Activated gamma-delta T cell treated with Interleukin-2 at 50 U/mL for 16 hours (primary cell): ENCODE results near the gene APOL2.
"Not testable (repeated sequence)": the region's sequence is repeated elsewhere in the genome, so short reads cannot be mapped to it uniquely, and the experiment has no call there.

Experiments used
- DNase-seq: peaks from one replicate; pipeline ENCODE4 v3.0.0-alpha.2; 2020

APOL2 gene

DNA sequence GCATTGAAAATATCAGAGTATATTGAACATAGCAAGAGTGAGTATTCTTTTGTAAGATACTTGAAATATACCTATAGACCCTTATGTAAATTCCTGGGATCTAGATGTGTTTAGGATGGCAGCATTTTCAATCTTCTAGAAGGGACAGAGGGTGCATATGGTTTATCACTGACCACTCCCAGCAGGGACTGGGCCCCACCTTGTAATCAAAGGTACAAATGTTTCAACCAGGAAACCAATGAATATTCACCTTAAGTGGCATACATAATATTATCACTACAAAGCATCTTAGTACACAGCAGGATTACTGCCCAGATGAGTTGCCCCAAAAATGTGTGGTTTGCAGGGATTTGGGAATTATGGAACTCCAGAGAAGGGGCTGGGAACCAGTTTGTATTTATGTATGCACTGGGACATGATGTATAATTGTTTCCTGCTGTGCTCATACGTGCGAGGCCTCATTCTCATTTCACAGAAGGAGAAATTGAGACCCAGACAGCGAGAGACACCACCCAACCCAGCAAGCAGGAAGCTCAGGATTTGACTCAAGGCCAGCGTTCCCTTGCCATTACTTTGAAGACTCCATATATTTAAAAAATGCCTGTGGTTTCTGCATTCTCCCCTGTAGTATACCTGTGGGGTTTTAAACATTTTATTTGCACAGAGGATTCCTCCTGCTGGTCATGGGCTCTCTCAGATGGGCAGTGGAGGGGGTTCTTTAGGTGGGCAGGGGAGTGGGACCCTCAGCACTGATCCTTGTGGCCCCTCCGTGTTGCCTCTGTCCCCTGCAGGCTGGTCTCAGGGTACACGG lies 42.9 kb downstream of the APOL2 start:
- no peak for DNase-seq

DNA sequence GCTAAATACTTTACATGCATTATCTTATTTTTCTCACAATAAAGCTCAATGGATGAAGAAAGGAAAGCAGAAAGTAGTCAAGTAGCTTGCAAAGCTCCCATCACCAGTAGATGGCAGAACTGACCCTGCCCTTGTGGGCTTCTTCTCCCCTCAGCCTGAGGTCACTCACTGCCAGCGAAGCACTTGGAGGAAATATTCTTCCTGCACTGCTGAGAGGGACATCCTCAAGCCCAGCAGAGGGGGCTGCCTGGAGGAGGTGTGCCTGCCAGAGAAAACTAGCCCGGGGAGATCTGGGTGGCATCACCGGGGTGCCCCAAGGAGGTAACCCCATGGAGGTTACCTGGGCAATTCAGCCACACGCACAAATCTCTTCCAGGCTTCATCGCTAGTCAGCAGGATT lies 44.4 kb downstream of the APOL2 start:
- peak; percentile 28 for DNase-seq

DNA sequence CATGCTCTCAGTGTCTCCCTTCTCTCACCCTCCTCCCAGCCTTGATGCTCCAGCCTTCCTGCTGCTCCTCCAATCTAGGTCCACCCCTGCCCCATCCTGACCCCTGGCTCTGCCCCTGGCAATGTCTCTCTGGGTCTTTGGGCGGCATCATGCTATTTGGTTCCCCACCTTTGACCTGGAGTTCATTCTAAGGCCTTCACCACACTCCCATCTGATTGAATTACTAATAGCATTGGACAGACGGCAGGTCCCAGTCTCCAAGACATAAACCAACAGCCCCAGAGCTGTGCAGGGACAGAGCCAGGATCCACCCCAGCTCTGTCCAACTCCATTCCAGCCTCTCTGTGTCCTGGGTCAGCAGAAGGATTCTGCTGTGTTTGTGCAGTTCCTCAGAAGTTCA lies 44.9 kb downstream of the APOL2 start:
- DNase-seq, result no peak

DNA sequence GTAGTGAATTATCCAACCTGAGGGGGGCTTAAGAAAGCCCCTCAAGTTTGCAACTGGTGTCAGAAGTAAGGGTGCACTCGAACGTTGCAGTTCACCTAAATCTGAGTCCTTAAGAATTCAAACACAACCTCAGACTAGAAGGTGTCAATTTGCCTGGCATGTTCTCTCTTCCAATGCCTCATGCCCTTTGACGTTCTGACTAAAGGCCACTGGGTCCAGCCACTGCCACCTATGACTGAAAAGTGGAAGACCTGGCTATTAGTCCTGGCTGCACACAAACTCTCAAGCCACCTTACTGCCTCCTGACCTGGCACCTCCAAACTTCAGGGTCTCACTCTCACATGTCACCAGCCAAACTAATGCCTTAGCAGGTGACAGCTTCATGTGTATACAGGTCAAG lies 45.8 kb downstream of the APOL2 start:
- DNase-seq, result no peak

DNA sequence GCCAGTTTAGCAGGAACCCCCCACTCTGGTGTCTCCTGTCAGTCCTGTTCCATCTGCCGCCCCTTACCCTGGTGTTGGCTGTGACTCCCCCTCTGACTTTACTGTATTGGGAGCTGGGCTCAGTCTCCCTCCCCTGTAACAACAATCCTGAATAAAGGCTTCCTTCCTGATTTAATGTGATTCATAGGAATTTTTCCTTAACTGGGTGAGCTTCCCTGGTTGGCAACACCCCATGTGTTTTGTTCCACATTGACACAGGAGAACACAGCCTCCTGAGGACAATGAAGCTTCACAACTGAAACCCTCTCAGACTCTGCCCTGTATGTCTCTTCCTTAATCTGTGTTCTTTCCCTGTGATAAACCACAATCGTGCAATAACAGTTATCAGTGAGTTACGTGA lies 46.2 kb downstream of the APOL2 start:
- no peak for DNase-seq

DNA sequence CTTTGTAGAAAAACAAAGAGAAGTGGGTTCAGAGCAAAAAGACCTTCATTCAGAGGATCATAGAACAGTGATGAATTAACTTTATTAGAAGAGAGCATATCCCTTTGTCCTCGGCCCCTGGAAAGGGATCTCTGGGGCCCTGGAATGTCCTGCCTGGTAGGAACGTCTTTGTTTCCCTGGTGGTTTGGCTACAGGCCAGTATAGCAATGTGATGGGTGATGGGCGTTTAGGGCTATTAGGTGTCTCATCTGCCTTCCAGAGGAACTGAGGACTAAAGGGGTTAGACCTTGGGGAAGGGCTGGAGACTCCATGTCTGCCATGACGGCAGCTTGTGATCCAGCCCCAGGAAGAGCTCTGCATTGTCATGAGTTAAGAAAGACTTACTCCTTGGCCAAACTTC lies 46.8 kb downstream of the APOL2 start:
- no peak for DNase-seq

DNA sequence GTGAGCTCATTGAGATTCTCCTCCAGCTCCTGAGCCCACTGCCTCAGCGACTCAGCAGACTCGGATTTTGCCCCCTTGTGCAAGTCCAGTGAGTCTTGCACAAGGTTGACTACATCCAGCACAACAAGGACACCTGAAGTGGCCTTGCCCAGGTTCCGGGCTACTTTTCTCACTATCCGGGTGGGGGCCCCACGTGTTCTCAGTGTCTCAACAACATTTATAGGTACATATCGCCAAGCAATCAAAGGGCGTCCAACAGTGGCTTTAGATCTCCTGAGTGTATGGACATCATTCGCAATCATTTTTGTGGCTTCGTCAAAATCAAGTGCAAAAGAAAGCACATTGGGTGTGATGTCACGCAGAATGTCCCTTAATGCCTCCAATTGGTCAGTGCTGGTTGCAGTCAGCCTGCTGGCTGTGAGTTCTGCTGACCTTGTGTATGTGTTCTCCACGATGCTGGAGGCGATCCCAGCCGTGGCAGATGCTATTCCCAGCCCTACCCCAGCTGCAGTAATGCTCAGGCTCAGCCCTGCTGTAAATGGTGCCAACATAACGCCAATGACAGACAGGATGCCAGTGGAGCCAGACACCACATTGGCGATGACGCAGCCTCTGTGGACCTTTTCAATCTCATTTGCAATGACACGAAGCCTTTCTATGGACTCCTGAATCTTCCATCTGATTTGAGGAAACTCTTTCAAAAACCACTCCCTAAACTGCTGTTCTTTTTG lies 48.1 kb downstream of the APOL2 start:
- DNase-seq, result no peak

DNA sequence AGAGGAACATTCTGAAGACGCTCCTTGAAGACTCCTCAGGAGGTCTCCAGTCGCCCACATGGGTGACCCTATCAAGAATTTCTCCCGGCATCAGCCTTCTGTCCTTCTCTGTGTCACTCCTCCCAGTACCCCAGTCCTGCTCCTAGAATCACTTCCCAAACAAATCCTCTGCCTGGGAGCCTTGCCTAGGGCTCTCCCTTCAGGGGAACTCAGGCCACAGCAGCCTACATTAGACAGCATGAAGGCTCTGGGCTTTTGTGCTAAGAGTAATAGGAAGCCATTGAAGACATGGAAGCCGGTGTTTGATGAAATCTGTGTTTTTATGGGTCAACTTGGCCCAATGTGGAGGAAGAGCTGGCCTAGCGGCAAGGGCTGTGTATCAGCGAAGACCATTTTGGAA lies 51.5 kb downstream of the APOL2 start:
- not testable (repeated sequence) for DNase-seq

DNA sequence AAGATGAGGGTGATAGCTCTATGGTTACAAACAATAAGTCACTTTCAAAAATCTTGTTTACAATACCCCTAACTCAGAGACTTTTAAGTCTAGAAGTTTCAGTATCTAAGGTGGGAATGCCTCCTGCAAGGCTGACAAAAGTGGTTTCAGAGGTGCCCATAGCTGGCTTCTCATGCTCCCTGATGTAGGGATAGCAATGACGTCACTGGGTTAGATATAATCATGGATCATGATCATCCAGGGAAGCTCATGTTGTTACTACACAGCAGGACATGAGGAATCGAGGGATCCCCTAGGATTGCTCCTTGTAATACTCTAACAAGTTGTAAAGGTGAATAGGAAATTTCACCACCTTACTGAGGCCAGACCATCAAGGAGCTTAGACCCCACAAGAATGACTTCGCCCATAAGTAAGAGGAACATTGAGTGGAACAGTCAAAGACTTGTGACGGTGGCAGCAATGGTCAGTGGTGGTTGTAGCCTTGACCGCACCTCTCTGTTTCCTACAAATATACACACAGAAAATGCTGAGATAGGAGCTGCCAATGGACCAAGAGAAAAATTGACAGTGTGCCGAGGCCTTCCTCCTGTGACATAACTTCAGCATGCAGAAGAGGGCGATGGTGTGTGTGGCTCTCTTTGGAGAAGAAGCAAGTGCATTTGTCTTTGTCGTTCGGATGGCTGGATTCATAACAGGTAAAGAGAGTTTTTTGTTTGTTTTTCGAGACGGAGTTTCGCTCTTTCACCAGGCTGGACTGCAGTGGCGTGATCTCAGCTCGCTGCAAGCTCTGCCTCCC lies 53.3 kb downstream of the APOL2 start:
- no peak for DNase-seq

DNA sequence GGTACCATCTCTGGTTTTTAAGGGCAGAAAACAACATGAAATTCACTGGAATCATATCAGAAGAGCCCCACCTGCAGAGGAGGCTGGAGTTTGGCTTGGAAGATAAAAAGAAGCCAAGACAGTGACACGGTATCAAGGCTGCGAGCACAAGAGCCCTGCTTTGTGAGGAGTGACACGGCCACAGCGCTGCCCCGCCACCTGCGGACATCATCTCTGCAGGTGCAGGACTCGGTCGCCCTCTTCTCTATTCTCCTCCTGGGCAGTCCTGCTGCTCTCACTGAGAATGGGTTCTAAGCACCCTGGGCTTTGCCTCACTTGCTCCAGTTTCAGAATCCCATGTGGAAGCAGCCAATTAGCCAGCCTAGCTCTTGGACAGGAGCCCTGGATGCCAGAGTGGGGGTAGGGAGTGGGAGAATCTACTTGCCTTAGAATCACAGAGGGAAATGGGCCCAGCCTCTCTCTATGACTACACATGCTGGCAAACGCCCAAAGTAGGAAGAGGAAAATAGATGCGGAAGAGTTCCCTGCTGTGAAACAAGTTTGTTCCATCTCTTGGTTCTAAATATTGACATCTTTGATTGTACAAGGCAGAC lies 54.8 kb downstream of the APOL2 start:
- no peak for DNase-seq

DNA sequence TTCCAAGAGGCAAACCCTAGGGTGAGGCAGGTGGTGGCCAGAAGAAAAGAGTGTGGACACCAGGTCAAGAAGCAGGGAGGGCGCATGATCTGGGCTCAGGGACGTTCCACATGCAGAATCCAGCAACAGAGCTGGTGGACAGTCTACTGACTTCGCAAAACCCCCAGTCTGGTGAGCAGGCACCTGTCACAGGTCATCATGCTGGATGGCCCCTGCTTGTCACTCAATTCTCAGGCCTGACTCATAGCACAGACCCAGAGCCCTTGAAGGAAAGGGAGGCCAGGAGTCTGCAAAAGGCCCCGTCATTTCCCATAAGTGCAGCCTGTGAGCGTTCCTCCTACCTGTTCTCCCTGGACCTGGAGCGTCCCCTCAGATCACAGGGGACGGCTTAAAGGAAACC lies 55.9 kb downstream of the APOL2 start:
- DNase-seq, result no peak

DNA sequence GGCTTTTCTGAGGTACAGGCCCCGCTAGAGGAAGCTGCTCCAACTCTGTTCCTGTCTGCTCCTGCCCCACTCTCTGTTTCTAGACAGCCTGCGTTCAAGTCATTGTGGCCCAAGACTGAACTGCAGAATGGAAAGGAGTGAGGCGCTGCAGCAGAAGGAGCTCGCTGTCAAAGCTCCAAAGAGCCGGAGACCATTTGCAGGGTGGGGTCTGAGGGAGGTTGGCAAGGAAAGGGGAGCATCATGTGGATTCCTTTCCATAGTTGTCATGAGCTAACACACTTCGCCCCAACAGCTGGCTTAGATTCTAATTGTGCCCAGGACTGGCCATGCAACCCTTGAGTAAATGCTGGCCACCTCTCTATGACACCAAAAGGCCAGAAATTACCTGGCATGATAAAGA lies 56.5 kb downstream of the APOL2 start:
- no peak for DNase-seq

DNA sequence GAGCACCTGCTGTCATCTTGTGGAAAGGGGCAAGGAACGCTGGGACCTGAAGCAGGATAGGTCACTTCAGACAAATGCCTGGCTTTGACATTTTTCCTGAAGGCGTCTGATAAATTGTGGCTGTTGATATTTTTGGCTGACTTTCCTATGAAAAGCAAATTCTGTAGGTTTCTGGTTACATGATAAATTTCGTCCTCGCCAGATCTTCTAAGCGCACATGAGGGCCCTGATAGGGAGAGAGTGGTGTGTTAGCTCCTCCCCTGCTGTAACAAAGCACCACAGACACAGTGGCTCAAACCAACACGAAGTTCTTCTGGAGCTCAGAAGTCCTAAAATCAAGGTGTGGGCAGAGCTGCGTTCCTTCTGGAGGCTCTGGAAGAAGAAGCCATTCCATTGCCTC lies 57.3 kb downstream of the APOL2 start:
- DNase-seq, result no peak

DNA sequence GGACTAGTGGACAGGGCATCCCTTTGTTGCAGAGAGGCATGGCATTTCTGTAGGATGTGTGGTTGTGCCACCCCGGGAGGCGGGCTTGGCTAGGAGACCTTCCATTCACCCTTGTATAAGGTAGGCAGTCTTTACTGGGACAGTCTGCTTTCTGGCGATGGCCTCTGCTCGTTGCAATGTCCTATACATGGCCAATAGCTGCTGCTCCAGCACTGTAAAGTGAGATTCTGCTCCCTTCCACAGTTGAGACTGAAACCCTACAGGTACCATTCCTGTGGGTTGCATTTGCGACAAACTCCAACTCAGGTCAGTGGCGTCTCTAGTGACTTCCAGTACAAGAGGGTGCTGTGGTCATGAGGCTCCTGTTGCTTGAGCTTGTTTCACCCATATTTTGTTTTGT lies 58.4 kb downstream of the APOL2 start:
- no peak for DNase-seq

DNA sequence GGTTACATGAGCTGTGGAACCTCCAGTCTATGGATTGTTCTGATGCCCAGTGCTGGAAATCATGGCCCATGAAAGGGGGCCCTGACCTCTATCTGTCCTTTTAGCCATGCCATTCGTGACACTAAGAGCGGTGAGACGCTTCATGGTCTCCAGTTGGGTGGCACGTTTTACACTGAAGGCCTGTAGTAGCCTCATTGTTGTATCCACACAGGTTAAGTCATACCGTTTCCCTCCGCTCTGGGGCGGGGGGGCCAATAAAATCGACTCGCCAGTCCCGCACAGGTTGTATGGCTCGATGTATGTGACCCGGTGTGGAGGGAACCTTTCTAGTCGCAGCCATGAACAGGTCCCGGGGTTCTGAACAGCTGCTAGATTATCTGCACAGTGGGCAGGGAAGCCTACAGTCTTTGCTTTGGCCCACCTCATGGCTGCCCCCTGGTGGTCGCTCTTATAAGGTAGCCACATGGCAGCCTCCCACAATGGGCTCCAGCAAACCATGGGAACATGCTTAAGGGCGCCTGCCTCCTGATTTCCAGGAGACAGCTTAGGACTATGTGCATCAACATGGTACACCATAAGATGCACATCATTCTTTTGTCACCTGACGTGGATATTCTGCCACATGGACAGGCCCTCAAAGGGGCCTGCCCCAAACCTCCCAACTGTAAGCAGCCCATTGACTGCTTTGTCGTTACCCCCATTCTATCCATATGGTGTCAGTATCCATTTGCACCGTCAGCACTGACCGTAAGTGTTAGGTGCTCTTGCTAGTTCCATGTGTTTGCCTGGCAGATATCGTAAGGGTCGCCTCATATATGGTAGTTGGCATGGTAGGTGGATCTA lies 59.1 kb downstream of the APOL2 start:
- DNase-seq, result peak; percentile 90

DNA sequence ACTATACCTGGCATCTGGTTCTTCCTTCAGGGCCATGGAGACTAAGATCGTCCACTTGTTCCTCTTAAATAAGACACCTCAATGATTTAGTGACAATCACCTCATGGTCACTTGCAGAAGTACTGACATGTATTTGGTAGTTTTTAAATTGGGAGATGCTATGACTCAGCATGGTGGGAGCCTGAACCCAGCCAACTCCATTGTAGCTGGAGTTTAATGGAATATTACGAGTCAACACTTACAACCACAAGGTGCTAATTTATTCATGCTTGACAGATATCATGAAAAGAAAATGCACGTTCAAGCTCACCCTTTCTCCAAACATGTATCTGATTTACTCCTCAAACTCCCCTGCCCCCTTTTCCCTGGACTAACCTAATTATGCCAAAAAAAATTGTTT lies 62.2 kb downstream of the APOL2 start:
- no peak for DNase-seq
